DMS153 (cell line): ENCODE results near the gene PRKCQ.
"Not testable (repeated sequence)": the region's sequence is repeated elsewhere in the genome, so short reads cannot be mapped to it uniquely, and the experiment has no call there.

Experiments used
- DNase-seq: peaks from one replicate; lab custom pipeline; 2025; lab: John Stamatoyannopoulos, UW

The PRKCQ gene

GRCh38 chr10:6593241-6593671, 13.2 kb upstream of the PRKCQ start:
- DNase-seq, result no peak

GRCh38 chr10:6592080-6592479, 12.0 kb upstream of the PRKCQ start:
- DNase-seq, result no peak

DNA sequence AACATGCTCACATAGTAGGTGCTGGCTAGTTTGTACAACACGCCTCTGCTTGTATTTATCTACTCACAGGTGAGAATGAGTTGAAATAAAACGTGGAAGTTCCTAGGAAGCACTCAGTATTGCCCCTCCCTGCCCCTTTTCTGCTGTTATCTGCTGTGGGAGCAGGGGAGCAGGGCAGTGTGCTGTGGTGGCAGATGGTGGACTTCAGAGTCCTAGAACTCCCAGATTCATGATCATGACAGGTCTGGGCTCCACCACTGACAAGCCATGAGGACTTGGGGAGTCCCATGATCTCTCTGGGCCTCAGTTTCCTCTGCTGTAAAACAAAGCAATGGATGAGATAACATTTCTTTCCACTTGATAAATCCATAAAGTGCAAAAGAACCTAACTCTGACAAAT, 11.6 kb upstream of the PRKCQ start:
- no peak for DNase-seq

- DNase-seq, result no peak
These were observed 10.0 kb upstream of the PRKCQ start for GRCh38 chr10:6590100-6590499.

DNA sequence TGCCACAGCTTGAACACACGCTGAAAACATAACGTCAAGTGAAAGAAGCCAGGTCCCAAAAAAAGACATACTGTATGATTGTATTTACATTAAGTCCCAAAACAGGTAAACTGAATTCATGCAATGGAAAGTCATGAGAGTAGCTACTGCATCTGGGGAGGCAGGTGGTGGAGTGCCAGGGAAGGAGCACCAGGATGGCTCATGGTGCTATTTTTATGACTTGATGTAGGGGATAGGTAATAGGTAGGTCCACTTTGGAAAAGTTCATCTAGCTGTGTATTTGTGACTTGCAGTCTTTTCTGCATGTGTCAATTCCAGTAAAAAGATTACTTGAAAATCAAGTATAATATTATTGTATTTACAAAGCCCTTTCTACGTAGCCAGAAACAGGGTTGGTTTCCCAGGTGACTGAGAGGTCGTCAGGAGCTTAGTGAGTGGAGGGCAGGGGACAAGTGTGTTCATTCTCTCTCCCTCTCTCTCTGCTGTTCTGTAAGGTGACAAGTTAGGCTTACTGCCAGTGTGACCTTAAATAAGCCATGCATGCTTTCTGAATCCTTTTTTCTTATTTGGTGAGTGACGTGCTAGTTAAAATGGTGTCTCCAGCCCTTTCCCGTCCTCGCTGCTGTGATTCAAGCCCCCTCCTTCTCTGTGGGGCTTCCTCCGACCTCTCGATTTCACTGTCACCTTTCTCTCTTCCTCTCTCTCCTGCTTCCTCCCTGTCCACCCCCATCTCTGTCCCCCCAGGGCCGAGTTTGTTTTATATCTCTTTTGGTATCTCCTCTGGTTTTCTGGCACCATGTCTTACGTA, 9.4 kb upstream of the PRKCQ start:
- DNase-seq, result no peak

DNA sequence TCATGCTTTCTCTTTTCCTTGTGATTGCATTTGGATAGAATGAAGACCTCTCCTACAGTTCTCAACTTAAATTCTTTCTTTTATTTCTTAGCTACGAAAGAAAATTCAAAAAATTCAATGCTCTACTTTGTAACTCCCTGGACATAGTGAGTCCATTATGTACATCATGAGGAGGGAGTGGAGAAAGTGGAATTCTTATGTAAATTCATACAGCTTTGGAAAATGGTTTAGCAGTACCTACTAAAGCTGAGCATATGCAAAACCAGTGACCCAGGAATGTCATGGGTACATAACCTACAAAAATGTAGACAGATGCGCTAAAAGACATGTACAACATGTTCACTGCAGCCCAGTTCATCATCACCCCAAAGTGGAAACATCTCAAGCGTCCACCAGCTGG, 8.8 kb upstream of the PRKCQ start:
- DNase-seq, result no peak

DNA sequence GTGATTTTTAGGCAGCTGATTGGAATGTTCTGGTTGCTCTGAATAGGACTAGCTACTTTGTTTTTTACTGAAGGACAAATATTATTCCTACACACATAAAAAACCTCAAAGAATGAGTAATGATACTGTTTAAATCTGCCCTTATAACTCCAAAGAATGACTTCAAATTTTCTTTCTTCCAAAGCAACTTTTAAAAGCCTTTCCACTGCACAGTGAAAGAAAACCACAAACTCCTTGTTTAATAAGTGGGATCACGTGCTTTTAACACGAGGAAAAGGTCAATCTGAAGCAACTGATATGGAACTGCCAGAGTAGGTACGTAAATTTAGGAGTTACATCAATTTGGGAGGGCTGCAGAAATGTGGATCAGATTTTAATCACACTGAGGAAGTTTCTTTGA, 8.0 kb upstream of the PRKCQ start:
- DNase-seq, result no peak

- DNase-seq, result no peak
These were observed 6.4 kb upstream of the PRKCQ start for GRCh38 chr10:6586501-6586900.

DNA sequence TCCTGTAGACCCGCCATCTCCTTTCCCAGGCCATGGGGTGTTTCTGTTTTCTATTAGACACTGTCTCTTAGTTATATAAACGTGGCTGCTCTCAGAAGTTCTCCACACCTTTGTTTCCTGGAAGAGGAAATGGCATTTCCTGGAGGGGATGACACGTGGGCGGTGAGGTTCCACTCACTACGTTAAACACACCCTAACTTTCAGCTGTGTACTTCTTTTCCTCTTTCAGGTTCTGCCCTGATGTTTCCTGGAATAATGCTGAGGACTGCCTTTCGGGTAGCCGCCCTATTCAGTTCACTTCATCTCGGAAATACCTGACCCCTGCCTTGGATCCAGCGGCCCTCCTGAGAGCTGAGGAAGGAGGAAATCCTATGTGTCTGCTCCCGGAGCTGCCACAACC, 3.4 kb upstream of the PRKCQ start:
- no peak for DNase-seq

GRCh38 chr10:6582913-6583312, 2.8 kb upstream of the PRKCQ start:
- not testable (repeated sequence) for DNase-seq

DNA sequence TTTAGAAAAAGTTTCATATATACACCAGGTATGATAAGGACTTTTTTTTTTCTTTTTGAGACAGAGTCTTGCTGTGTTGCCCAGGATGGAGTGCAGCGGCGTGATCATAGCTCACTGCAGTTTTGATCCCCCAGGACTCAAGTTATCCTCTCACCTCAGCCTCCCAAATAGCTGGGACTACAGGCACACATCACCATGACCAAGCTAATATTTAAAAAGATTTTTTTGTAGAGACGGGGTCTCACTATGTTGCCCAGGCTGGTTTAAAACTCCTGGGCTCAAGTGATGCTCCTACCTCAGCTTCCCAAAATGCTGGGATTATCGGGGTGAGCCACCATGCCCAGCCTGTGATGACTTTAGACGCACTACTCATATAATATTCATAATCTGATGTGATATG, 2.2 kb upstream of the PRKCQ start:
- no peak for DNase-seq

- DNase-seq, result no peak
These were observed 1.7 kb upstream of the PRKCQ start for GRCh38 chr10:6581778-6582228.

GRCh38 chr10:6581223-6581622, 1.1 kb upstream of the PRKCQ start:
- DNase-seq, result not testable (repeated sequence)

- DNase-seq, result no peak
These were observed 378 bp upstream of the PRKCQ start for GRCh38 chr10:6580279-6581029.

GRCh38 chr10:6579183-6579903, 733 bp downstream of the PRKCQ start:
- no peak for DNase-seq

- no peak for DNase-seq
These were observed 1.3 kb downstream of the PRKCQ start for GRCh38 chr10:6578795-6579182.

GRCh38 chr10:6578251-6578771, 1.8 kb downstream of the PRKCQ start:
- no peak for DNase-seq

DNA sequence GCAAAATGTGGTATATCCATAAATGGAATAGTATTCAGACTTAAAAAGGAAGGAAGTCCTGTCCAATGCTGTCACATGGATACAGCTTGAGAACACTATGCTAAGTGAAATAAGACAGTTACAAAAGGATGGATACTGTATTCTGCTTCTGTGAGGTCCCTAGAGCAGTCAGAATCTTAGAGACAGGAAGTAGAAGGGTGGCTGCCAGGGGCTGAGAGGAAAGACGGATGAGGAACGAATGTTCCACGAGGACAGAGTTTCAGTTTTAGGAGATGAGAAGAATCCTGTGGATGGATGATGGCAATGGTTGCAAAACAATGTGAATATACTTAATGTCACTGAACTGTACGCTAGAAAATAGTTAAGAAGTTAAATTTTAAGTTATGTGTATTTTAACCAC, 3.8 kb downstream of the PRKCQ start:
- DNase-seq, result no peak

DNA sequence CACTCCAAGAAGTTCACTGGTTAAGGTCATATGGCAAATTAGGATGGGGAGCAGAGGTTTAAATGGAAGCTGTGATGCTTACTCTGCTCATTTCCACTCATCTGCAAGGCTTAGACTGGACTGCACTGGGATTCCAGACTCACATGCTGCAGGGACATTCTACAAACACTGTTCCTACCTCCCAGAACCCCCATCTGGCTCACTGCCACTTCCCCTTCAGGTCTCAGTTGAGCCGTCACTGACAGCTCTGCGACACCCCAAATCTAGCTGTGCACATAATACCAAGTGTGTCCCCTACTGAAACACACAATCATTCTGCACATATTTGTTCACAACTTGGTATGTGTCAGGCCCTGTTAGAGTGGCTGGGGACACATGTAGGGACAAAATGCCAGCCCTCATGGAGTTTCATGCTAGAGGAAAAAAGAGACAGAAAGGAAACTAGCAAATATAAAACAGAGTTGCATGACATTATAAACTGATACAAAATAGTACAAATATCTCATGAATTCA, 5.4 kb downstream of the PRKCQ start:
- DNase-seq, result no peak

DNA sequence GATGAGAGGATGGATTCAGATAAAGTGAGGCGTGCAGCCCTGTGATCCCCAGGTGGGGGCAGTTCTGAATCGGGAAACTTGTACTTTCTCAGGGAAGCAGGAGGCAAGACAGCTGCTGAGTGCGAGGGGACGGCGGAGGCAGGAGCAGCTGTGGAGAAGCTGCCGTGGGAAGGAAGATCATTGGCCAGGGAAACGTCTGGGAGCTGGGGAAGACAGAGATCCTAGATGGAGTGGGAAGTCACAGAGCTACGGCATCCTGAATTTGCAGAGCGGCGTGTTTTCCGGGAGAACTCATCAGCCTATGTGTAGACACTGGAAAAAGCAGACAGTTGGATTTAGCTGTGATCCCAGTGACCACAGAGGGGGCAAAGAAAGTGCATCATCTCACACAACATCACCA, 9.2 kb downstream of the PRKCQ start:
- no peak for DNase-seq

GRCh38 chr10:6569259-6569658, 10.8 kb downstream of the PRKCQ start:
- no peak for DNase-seq

DNA sequence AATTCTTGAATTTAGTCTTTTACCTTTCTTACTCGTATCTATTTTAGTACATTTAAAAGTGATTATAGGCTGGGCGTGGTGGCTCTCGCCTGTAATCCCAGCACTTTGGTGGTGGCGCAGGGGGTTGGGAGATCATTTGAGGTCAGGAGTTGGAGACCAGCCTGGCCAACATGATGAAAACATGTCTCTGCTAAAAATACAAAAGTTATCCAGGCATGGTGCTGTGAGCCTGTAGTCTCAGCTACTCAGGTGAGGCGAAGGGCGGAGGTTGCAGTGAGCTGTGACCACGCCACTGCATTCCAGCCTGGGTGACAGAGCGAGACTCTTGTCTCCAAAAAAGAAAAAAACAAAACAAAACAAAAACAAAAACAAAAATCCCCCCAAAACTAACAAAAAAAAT, 12.2 kb downstream of the PRKCQ start:
- no peak for DNase-seq
